HG02571 (cell line): ENCODE data around the gene UNC5C.
A peak's percentile ranks its signal among the peaks of the same experiment; 100 is the strongest.

ENCODE experiments used
- ATAC-seq: cut with Tn5 transposase; IDR thresholded peaks from one replicate; pipeline ENCODE4 v1.9.1; 2021; ENCODE audit warnings: mild to moderate bottlenecking, moderate library complexity; ENCODE audit not compliant: unreplicated experiment

The UNC5C gene

GRCh38 chr4:95358421-95358820, 190.4 kb downstream of the UNC5C start:
- no peak for ATAC-seq

- ATAC-seq: no peak
Observed at GRCh38 chr4:95355021-95355420, 193.8 kb downstream of the UNC5C start.

GRCh38 chr4:95348418-95348817, 200.4 kb downstream of the UNC5C start:
- no peak for ATAC-seq

- ATAC-seq: no peak
Observed at GRCh38 chr4:95343235-95343634, 205.5 kb downstream of the UNC5C start.

GRCh38 chr4:95340191-95340590, 208.6 kb downstream of the UNC5C start:
- ATAC-seq: no peak

- ATAC-seq: no peak
Observed at GRCh38 chr4:95325665-95326064, 223.1 kb downstream of the UNC5C start.

GRCh38 chr4:95319169-95319568, 229.6 kb downstream of the UNC5C start:
- no peak for ATAC-seq

- ATAC-seq: no peak
Observed at GRCh38 chr4:95318483-95318882, 230.3 kb downstream of the UNC5C start.

- ATAC-seq: no peak
Observed at GRCh38 chr4:95318044-95318443, 230.7 kb downstream of the UNC5C start.

- no peak for ATAC-seq
Observed at GRCh38 chr4:95317085-95317793, 231.5 kb downstream of the UNC5C start.

GRCh38 chr4:95314573-95314972, 234.2 kb downstream of the UNC5C start:
- ATAC-seq: no peak

GRCh38 chr4:95304898-95305297, 243.9 kb downstream of the UNC5C start:
- ATAC-seq: no peak

- no peak for ATAC-seq
Observed at GRCh38 chr4:95300304-95300703, 248.5 kb downstream of the UNC5C start.

GRCh38 chr4:95296052-95296451, 252.7 kb downstream of the UNC5C start:
- ATAC-seq: no peak

GRCh38 chr4:95295157-95295556, 253.6 kb downstream of the UNC5C start:
- ATAC-seq: no peak

- ATAC-seq: no peak
Observed at GRCh38 chr4:95294321-95294720, 254.5 kb downstream of the UNC5C start.

GRCh38 chr4:95293014-95293413, 255.8 kb downstream of the UNC5C start:
- ATAC-seq: no peak

- no peak for ATAC-seq
Observed at GRCh38 chr4:95290702-95291101, 258.1 kb downstream of the UNC5C start.

- peak; percentile 82 for ATAC-seq
Observed at GRCh38 chr4:95289028-95289634, 259.6 kb downstream of the UNC5C start.

- no peak for ATAC-seq
Observed at GRCh38 chr4:95288552-95288951, 260.2 kb downstream of the UNC5C start.

- no peak for ATAC-seq
Observed at GRCh38 chr4:95285797-95286196, 263.0 kb downstream of the UNC5C start.

- ATAC-seq: no peak
Observed at GRCh38 chr4:95284655-95285054, 264.1 kb downstream of the UNC5C start.

- ATAC-seq: no peak
Observed at GRCh38 chr4:95283320-95283719, 265.5 kb downstream of the UNC5C start.
